Choroid plexus epithelial cell (primary cell): ENCODE measurements around the gene TFPI.

Experiments used
- DNase-seq: peaks from one replicate; pipeline ENCODE4 v3.0.0-alpha.2; 2010; ENCODE audit warnings: low read depth
- H3K4me3 ChIP-seq: 2 replicates; pipeline ENCODE4 v1.5.1; 2011; ENCODE audit warnings: low read depth, mild to moderate bottlenecking, control low read depth, low read length, moderate library complexity
- CTCF ChIP-seq: conservative IDR thresholded peaks from 2 replicates; pipeline ENCODE4 v1.5.1; 2011; ENCODE audit warnings: low read depth, mild to moderate bottlenecking, control low read depth, inconsistent platforms, low read length, moderate library complexity

TFPI gene

GRCh38 chr2:187424146-187424545, 130.1 kb downstream of the TFPI start:
- H3K4me3 ChIP-seq = no peak overlapping the region
- TF ChIP-seq CTCF = no peak
- DNase-seq = peak; percentile 53

GRCh38 chr2:187422282-187422681, 132.0 kb downstream of the TFPI start:
- no peak for TF ChIP-seq CTCF
- DNase-seq = peak; percentile 41
- no peak overlapping the region for H3K4me3 ChIP-seq

GRCh38 chr2:187421519-187421918, 132.7 kb downstream of the TFPI start:
- DNase-seq = no peak
- no peak for TF ChIP-seq CTCF
- H3K4me3 ChIP-seq = no peak overlapping the region

- no peak overlapping the region for H3K4me3 ChIP-seq
- TF ChIP-seq CTCF = no peak
- DNase-seq = no peak
These were observed 134.4 kb downstream of the TFPI start for GRCh38 chr2:187419808-187420207.

GRCh38 chr2:187415449-187415848, 138.8 kb downstream of the TFPI start:
- TF ChIP-seq CTCF = no peak
- DNase-seq = no peak
- H3K4me3 ChIP-seq = no peak overlapping the region
